Stimulated activated CD8-positive, alpha-beta memory T cell treated with anti-CD3 and anti-CD28 coated beads, Interleukin-4, amount 100 ng/mL, for 1 hour (primary cell): ENCODE measurements around the gene ATP8B3.
A peak's percentile ranks its signal among the peaks of the same experiment; 100 is the strongest.

ENCODE experiments used
- DNase-seq, 2 donors: peaks; one replicate each; pipeline ENCODE4 v3.0.0-alpha.2; 2020; ENCODE audit warnings: low read depth in 2 of 2, low spot score in 1 of 2

The ATP8B3 gene

DNA sequence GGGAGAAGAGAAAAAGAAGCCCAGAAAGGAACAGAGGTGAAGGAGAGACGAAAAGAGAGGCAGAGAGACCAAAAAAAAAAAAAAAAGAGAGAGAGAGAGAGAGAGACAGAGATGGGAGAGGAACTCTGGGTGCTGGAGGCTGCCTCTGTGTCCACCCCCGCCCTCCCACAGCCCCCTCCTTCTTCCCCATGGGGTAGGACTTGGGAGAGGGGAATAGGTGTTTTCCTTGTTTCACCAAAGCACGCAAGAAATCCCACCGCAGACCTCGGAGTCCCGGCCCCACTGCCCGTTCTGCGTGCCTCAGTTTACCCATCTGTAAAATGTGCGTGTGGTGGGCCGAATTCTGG, 53.9 kb downstream of the ATP8B3 start:
- DNase-seq, result no peak

DNA sequence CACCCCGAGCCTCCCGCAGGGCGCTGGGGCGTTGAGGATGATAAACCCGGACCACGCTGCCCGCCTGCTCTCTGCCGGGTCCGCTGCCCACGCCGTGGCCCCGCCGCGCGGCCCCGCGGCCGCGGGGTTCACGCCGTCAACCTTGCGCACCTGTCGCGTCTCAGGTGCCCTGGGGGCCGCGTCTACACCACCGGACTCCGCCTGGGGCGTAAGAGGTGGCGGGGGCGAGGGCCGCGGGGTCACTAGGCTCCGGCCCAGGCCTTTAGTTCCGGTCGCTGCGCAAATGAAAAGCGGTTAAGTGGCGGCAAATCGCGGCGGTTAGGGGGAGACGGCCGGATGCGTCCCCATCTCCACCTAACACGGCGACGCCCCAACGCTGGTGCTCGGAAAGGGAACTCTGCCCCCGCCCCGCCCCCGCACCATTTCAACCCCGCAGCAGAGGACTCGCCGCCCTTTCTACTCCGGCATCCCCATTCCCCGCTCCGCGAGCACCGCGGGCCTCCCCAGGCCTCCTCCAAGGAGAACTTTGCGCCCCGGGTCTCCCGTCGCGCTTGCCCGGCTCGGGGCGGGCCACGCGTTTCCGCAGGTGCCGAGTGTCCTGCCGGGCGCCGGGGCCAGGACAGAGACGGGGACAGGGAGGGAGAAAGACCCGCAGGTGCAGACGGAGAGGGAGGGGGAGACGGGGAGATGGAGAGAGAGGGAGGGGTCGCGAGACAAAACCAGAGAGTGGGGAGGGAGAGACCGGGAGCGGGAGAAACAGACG, 54.4 kb downstream of the ATP8B3 start:
- DNase-seq, result no peak

DNA sequence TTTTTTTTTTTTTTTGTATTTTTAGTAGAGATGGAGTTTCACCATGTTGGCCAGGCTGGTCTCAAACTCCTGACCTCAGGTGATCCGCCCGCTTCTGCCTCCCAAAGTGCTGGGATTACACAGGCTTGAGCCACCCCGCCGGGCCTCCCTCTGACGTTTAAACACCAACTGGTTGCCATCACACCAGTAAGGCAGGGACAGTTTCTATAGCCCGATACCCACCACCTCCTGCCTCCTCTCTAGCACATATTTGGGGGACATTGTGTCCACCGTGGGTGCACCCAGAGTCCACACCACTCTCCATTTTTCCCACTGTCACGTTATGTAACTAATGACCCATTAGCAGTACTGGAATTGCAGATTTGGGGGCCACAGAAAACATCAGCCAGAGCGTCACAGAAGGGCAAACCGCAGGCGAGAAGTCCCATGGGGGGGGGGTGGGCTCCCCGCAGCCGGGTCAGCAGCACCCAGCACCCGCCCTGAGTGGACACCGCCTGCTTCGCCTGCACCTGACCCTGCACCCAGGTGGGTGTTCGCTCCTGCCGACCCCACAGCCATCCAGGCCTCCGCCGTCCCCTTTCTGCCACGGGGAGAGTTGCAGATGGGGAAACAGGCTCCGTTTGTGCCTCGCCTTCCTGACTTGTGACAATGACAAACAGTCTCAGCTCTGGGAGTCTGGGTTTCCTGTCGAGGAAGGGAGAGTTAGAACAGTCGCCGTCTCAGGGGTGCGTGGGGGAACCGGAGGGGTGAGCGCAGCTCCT, 55.2 kb downstream of the ATP8B3 start:
- DNase-seq, result no peak

DNA sequence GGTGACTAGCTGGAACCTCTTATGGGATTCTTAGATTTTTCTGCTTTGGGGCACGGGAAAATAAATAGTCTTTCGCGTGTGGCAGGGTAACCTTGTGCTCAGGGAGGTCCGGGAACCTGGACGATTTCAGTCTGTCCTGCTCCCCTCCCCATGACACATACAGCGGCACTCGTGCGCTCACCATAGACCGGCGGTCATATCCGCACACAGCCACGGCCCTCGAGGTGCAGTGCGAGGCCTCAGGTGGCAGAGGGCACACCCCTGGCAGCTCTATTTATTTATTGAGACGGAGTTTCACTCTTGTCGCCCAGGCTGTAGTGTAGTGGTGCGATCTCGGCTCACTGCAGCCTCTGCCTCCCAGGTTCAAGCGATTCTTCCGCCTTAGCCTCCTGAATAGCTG, 55.8 kb downstream of the ATP8B3 start:
- no peak for DNase-seq

DNA sequence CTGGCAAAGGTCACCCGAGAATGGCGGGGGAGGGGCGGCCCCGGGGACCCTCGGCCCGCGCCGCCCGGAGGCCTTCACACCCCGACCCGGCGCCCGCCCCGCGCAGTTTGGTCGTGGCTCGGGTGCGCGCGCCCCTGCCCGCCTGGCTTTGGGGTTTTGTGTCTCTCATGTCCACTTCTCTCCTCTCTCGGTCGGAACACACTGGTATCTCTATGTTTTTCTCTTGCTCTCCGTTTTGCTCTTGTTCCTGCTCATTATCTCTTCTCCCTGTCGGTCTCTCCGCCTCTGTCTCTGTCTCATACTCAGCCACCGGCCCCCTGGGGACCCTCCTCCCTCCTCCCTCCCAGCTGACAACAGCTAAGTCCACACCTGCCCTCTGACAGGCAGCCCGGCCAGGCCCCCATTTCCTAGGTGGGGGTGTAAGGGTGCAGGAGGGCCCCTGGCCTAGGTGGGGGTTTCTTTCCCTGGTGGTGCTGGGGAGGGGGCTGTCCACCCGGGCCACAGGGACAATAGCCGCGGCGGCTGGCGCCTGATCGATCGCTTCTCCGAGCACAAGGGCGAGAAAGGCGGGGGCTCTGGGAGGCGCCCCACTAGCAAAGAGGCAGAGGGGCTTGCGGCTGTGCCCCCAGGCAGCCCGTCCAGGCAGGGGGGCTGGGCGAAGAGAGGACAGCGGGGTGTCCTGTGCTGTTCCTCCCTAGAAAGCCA, 56.5 kb downstream of the ATP8B3 start:
- no peak for DNase-seq

DNA sequence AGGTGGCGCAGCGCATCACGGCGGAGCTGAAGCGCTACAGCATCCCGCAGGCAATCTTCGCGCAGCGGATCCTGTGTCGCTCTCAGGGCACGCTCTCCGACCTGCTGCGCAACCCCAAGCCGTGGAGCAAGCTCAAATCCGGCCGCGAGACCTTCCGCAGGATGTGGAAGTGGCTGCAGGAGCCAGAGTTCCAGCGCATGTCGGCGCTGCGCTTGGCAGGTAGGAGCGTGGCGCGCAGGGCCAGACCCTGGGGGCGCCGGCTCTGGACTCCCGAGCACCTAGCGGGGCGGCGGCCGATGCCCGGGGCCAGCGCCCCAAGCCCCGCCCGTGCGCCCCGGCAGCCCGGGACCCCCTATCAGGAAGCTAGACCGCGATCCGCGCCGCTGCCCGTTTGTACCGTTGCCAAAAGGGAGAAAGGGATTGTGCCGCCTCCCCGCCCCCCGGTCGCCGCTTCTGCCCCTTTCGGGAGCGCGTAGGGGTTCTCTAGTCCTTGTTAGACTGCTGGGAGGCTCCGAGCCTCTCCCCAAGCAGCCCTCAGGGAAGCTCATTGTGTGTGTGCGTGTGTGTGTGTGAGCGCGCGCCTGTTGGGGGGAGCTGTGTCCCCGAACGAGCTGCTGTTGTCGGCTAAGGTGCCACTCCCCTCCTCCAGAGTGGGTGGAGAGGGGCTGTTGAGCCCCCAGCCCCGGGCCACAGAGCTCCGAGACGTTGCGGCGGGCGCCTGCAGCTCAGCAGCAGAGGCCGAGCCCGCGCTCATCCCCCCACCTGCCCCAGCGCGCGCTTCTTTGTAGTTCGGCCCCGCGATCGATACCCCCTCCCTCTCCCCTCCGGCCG, 57.2 kb downstream of the ATP8B3 start:
- no peak for DNase-seq

DNA sequence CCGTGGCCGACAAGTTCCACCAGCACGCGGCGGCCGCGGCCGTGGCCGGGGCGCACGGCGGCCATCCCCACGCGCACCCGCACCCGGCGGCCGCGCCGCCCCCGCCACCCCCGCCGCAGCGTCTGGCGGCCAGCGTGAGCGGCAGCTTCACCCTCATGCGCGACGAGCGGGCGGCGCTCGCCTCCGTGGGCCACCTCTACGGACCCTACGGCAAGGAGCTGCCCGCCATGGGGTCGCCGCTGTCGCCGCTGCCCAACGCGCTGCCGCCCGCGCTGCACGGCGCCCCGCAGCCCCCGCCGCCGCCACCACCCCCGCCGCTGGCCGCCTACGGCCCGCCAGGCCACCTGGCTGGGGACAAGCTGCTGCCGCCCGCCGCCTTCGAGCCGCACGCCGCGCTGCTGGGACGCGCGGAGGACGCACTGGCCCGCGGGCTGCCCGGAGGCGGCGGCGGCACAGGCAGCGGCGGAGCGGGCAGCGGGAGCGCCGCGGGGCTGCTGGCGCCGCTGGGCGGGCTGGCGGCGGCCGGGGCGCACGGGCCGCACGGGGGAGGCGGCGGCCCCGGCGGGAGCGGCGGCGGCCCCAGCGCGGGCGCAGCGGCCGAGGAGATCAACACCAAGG, 57.9 kb downstream of the ATP8B3 start:
- DNase-seq, result no peak

DNA sequence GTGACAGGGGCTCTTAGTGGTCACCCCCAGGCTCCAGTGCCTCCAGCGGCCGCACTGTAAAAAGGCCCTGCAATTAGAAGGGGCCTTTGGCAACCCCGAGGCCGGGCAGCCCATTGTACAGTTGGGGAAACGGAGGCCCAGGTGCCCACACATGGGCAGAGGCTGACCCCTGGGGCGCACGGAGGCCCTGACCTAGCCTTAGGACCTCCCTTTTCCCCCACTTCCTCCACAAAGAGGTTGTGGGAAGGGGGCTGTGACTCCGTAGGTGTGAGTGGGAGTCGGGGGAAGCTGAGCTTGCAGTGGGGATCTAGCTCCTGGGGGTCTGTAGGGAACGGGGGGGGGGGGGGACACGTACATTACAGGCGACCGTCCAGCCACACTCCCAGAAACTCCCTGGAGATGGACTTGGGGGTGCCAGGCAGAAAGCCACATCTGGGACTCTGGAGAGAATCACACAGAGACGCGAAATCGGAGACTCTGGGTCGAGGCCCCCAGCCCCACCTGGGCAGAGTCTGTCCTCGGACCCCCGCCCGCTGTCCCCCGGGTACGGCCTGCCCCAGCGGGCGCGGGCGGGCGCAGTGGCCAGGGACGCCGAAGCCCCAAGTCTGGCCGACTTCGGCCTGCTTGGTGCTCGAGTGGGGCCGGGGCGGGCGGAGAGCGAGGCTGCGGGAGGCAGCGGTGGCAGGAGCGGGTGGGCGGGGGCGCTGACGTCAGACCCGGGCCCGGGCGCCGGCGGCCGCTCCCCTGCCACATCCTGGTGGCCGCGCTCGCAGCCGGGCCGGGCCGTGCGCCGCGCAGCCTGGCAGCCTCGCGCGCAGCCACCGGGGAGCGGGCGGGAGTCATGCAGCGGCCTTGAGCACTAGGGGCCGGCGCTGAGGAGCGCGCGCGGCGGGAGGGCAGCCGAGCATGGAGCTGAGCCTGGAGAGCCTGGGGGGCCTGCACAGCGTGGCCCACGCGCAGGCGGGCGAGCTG, 59.0 kb downstream of the ATP8B3 start, which contains the start of gene ONECUT3:
Gene ONECUT3 (plus strand): TSS at position 750 of the 972 bp plus-strand sequence. CDS start 157 bp downstream, at position 907.
- no peak for DNase-seq

DNA sequence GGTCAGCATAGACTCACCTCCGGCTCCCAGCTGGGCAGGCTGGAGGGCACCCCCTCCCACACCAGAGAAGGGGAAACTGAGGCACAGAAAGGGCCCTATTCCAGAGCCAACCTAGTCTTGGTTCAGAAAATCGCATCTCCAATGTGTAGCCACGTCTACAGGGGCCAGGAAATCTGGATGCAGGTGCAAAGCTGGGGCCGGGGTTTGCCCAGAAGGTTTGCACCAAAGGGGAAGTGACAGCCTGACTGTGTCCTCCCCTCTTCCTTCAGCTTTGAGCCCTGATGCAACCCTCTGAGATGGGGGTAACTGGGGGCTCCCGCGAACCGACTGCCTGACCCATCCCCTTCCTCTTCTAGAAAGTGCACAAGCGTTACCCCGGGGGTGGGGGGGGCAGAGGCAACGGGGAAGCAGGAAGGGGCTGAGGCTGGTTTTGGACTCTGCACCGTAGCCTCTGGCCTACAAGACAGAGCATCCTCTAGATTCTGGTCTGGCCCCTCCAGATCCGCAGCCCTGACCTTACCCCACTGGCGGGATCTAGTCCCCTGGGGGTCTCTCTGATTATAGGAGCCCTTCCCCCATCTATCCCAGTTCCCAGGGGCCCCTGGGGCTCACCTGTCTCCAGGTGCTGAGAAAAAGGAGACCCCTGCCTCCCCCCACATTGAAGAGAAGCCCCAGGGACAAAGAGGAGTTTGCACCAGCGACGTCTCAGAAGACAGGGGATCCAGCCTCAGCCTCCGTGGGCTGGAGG, 59.9 kb downstream of the ATP8B3 start:
- no peak for DNase-seq

DNA sequence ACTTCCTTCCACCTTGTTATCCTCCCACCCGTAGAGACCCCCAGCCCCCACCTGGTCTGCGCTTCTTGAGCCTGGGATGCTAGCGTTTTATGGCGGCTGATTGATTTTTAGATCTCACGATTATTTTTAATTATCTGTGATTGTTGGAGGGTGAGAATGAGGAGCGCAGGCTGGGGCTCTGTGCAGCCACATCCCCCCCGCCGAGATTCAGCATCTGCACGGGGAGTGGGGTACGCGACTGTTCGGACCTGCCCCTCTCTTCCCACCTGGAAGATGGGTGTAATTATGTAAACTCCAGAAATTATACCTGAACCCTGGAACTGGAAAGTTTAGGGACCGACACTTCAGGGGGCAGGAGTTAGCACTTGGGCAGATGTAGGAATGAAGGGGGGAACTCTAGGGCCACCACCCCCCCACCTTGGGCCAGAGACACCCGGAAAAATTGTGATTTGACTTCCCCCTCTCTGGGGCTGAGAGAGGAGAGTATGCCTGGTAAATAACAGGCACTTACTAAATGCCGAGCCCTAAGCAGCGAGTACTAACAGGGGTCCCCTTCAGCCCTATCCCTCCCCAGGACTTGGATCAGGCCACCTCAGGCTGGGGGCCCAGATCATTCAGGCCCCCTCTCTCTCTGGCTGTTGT, 60.6 kb downstream of the ATP8B3 start:
- no peak for DNase-seq

DNA sequence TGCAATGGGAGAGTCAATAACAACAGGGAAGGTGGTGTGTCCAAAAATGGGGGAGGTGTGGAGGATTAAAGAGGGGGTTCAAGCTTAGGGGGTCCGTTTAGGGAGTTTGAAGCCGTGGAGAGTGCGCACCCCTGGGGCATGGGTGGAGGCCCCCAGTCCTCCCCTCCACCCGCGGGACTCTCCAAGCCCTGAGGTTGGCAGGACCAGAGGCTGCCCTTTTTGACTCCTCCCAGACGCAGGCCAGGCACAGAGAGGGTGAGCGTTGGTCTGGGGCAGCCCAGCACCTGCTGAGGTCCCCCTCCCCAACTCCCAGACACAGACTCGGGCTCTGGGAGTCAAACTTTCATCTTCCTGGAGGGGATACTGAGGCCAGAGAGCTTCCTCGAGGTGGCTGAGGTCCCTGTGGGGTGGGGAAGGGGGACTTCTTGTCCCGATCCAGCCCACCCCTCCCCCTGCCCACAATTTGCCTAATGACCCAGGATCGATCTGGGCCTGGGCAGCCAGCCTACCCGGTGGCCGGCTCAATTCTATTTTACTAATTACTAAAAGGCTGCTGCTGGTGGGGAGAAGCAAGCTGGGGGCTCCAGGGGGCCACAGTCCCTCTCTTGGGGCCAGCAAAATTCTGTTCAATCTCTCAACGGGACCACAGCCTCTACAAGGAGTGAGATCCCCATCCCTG, 61.6 kb downstream of the ATP8B3 start:
- no peak for DNase-seq

DNA sequence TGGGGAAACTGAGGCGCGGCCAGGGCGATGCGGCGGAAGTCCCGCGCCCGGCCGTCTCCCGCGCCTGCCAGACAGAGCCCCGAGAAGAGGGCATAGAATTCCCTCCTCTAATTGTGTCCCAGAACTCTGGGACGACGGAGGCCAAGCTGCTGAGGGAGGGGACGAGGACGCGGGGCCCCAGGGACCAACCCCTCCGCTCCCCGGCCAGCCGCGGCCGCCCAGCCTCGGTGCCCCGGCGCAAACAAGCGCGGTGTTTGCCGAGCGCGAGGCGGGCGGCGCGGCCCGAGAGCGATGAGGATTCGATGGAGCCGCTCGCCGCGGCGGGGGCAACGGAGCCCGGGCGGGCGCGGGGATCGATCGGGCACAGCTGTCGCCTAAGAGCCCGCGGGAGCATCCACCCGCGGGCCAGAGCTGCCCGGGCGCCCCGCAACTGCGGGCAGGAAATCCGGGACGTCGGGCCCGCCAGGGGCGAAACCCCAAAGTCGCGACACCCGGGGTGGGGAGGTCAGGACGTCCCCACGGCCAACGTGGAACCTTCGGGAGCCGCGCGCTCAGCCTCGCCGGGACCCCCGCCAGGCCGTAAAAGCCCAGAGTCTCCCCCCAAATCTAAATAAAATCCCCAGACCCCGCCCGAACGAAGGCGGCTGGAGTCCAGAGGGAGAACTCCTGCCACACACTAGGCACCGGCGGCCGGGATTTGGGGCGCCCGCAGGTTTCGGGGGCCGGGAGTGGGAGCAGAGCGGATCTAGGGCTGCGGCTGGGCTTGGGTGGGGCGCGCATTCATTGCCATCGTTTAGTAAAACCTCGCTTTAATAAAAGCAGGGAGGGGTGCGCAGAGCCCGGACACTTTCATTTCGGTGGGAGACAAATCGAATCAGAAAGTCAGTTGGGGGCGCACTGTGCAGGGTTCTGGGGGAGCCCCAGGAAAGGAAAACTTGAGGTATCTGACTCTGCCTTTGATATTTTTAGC, 62.4 kb downstream of the ATP8B3 start:
- no peak for DNase-seq

DNA sequence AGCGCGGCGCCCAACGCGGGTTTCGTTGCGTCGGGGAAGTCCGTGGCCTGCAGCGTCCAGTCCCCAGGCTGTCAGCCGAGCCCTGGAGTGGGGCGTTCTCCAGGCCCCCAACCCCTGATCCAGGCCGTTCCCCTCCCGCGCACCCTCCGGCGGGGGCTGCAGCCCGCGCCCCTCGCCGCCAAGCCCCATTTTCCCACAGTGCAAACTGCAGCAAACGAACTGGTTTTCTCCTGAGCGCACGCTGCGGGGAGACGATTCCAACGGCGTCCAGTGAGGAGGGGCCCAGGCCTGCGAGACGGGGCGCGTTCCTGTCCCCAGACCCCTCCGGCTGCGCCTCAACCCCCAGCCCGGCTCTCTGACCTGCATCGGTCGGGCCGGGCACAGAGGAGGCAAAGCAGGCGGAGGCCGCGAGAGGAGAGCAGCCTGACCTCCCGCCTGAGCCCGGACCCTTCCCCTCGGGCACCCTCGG, 63.2 kb downstream of the ATP8B3 start:
- DNase-seq, result no peak

DNA sequence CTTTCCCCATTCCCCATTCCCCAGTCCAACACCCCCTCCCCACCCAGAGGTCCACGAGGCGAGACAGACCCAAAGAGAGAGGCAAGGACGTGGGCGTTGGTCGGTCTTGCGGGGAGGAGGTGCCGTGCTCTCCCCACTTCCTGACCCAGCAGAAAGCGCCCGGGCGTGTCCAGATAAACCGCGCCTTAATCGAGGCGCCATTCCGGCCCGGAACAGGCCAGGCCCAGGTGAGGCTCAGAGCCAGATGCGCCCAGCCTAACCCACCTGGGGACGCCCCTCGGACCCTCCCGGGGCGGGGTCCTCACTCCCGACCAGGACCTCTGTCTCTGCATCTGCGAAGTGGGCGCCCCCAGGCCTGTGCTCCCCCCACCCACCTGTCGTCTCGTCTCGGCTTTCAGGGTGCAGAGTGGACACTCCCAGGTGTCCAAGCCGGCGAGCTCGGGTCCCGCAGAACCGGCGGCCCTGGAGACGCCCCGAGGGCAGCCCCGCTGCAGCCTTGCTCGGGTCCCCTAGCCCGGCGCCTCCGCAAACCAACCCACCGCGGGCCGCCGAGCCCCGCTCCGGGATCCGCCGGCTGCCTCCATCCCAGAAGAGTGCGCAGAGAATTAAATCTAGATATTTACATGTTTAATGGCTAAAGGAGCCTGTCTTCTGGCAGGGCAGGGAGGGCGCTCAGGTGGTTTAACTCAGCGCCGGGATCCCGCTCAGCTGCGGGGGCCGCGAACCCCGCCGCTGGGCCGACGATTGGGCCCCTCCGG, 63.8 kb downstream of the ATP8B3 start:
- DNase-seq, result no peak

DNA sequence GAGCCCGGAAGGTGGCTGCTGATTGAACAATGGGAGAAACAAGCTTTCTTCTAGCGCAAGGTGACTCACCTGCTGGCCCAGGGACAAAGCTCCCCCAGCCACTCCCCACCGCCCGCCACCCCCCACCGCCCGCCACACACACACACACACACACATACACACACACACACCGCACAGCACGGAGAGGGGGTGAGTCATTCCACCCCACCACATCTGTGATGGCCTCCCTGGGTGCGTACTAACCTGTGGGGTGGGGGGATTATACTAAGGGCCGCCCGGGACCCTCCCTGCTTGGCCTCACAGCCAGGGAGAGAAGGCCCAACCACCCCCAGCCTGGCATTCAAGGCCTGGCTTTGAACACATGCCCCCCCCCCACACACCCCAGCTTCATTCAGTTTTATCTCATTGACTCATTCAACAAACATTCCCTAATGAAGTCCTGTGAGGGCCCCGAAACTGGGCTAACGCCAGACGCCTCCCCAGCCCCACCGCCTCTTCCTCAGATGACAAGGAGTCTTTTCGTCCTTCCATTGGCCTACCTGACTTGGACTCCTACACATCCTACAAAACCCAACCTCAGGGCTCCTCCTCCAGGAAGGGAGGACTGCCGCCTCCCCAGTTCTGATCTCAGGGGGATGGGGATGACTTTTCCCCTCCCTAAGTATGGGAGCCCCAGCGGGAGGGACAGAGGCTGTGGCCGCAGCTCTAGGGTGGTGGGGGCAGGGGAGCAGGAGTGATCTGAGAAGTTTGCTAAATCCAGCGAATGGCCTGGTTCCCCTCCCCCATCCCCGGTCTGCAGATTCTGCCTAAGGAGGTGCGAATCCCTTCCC, 64.6 kb downstream of the ATP8B3 start:
- DNase-seq, result peak; percentile 3 to 9
